A549 (cell line): ENCODE measurements around the gene TAF10. TPM values are rescaled to one million over a fixed set of nuclear protein-coding genes. Genes with fewer than 3 reads are reported as not detected.

Source experiments
- ATAC-seq, 2 experiments: fragments of 200-7000 bp in 1 of 2; fragments of >200 bp in 1 of 2; cut with Nextera tagmentation in 1 of 2; cut with Tn5 transposase in 1 of 2; 3 replicates each; pipeline versions ENCODE4 v1.8.0 to v1.9.1; 2018 to 2020; ENCODE audit warnings: mild to moderate bottlenecking in 1 of 2, moderate library complexity in 1 of 2
- CTCF ChIA-PET: fragments of 300-600 bp; sonication (Branson Sonifier 250); formaldehyde crosslinking; extraction: SDS; loops from one replicate; lab custom pipeline; 2021; ENCODE audit warnings: antibody characterized with exemption, inconsistent platforms; lab: Yijun Ruan, JAX
- POLR2A ChIA-PET: fragments of 350-600 bp; formaldehyde crosslinking; extraction: SDS; loops from one replicate; lab custom pipeline; 2021; ENCODE audit warnings: antibody characterized with exemption, inconsistent platforms; lab: Yijun Ruan, JAX
- DNase-seq, 2 experiments: peaks; one replicate each; pipeline versions ENCODE4 v3.0.0 to v3.0.0-alpha.2; 2011 to 2016; ENCODE audit warnings: low read depth in 1 of 2, low spot score in 1 of 2
- FAIRE-seq: peaks from 2 replicates; lab custom pipeline; 2011; peaks lifted over from hg19 to GRCh38; lab: Jason Lieb, UNC
- H3K27ac ChIP-seq, 2 experiments: fragments of >200 bp; sonication (Bioruptor Twin); formaldehyde crosslinking; 3 replicates each; pipeline ENCODE4 v1.5.1; 2016 to 2017
- H3K4me1 ChIP-seq: fragments of >200 bp; sonication (Bioruptor Twin); formaldehyde crosslinking; 3 replicates; pipeline ENCODE4 v1.6.1; 2016
- H3K4me2 ChIP-seq: fragments of >200 bp; sonication (Bioruptor Twin); formaldehyde crosslinking; 3 replicates; pipeline ENCODE4 v1.6.1; 2016
- H3K4me3 ChIP-seq: fragments of >200 bp; sonication (Bioruptor Twin); formaldehyde crosslinking; 3 replicates; pipeline ENCODE4 v1.5.1; 2016
- H3K9me3 ChIP-seq: fragments of >200 bp; sonication (Bioruptor Twin); formaldehyde crosslinking; 3 replicates; pipeline ENCODE4 v1.6.1; 2016
- BHLHE40 ChIP-seq: IDR thresholded peaks from 2 replicates; pipeline ENCODE4 v1.6.1; 2012; ENCODE audit warnings: low read depth, low read length, inconsistent platforms
- CBX8 ChIP-seq: fragments of 200-600 bp; sonication (generic); IDR thresholded peaks from 2 replicates; pipeline ENCODE4 v1.6.1; 2016
- CEBPB ChIP-seq, 2 experiments: fragments of >200 bp in 1 of 2; sonication (Bioruptor Twin) in 1 of 2; formaldehyde crosslinking in 1 of 2; IDR thresholded peaks; 2 replicates each; pipeline ENCODE4 v1.6.1; 2012 to 2016
- CHD2 ChIP-seq: fragments of 150-350 bp; IDR thresholded peaks from 2 replicates; pipeline ENCODE4 v1.6.1; 2014; ENCODE audit warnings: low read length; ENCODE audit not compliant: partially characterized antibody
- CHD4 ChIP-seq: fragments of 200-600 bp; sonication (generic); IDR thresholded peaks from 2 replicates; pipeline ENCODE4 v1.6.1; 2016; ENCODE audit warnings: antibody characterized with exemption, mild to moderate bottlenecking, borderline replicate concordance
- E2F6 ChIP-seq: IDR thresholded peaks from 2 replicates; pipeline ENCODE4 v1.6.1; 2012; ENCODE audit warnings: low read depth, borderline replicate concordance
- ESRRA ChIP-seq: fragments of 150-350 bp; IDR thresholded peaks from 2 replicates; pipeline ENCODE4 v1.6.1; 2014; ENCODE audit warnings: mild to moderate bottlenecking, low read length, borderline replicate concordance
- FOSB ChIP-seq: fragments of 250-450 bp; sonication (Bioruptor Pico); IDR thresholded peaks from 2 replicates; pipeline ENCODE4 v1.5.0; 2020; ENCODE audit warnings: mild to moderate bottlenecking, moderate library complexity
- FOXS1 ChIP-seq: fragments of 250-450 bp; sonication (Bioruptor Pico); IDR thresholded peaks from 2 replicates; pipeline ENCODE4 v1.5.0; 2020; ENCODE audit warnings: mild to moderate bottlenecking, moderate library complexity
- GATA3 ChIP-seq: IDR thresholded peaks from 2 replicates; pipeline ENCODE4 v1.6.1; 2012; ENCODE audit warnings: borderline replicate concordance
- HES2 ChIP-seq: fragments of >200 bp; sonication (Bioruptor Twin); formaldehyde crosslinking; IDR thresholded peaks from 2 replicates; pipeline ENCODE4 v1.6.1; 2016
- HOXA7 ChIP-seq: fragments of 250-450 bp; sonication (Bioruptor Pico); IDR thresholded peaks from 2 replicates; pipeline ENCODE4 v1.5.0; 2020; ENCODE audit warnings: mild to moderate bottlenecking, moderate library complexity
- JUN ChIP-seq, 2 experiments: fragments of >200 bp; sonication (Bioruptor Twin); formaldehyde crosslinking; IDR thresholded peaks; 2 replicates in 1 of 2; 3 replicates in 1 of 2; pipeline ENCODE4 v1.6.1; 2016 to 2017
- KDM1A ChIP-seq: fragments of 200-600 bp; sonication (generic); IDR thresholded peaks from 2 replicates; pipeline ENCODE4 v1.6.1; 2016; ENCODE audit warnings: low read depth, mild to moderate bottlenecking
- MAFK ChIP-seq: fragments of 450-650 bp; IDR thresholded peaks from 2 replicates; pipeline ENCODE4 v1.6.1; 2014; ENCODE audit not compliant: partially characterized antibody
- MAX ChIP-seq: IDR thresholded peaks from 2 replicates; pipeline ENCODE4 v1.6.1; 2012
- NFE2L2 ChIP-seq: fragments of 150-350 bp; conservative IDR thresholded peaks from 2 replicates; pipeline ENCODE4 v1.6.1; 2014; ENCODE audit warnings: low read length
- NPAS2 ChIP-seq: fragments of 250-450 bp; sonication (Bioruptor Pico); IDR thresholded peaks from 2 replicates; pipeline ENCODE4 v1.8.0; 2022; ENCODE audit warnings: mild to moderate bottlenecking, moderate library complexity, borderline replicate concordance
- NR3C1 ChIP-seq: fragments of >200 bp; sonication (Bioruptor Twin); formaldehyde crosslinking; IDR thresholded peaks from 3 replicates; pipeline ENCODE4 v1.6.1; 2017
- PBX3 ChIP-seq: IDR thresholded peaks from 2 replicates; pipeline ENCODE4 v1.6.1; 2012
- RARB ChIP-seq: fragments of 250-450 bp; sonication (Bioruptor Pico); IDR thresholded peaks from 2 replicates; pipeline ENCODE4 v1.8.0; 2021; ENCODE audit warnings: mild to moderate bottlenecking, moderate library complexity
- SMC3 ChIP-seq: fragments of >200 bp; sonication (Bioruptor Twin); formaldehyde crosslinking; IDR thresholded peaks from 3 replicates; pipeline ENCODE4 v1.6.1; 2018; ENCODE audit warnings: inconsistent platforms
- ZC3H11A ChIP-seq: fragments of 450-650 bp; IDR thresholded peaks from 2 replicates; pipeline ENCODE4 v1.6.1; 2014; ENCODE audit warnings: antibody characterized with exemption, mild to moderate bottlenecking
- ZFP36 ChIP-seq: fragments of 450-650 bp; IDR thresholded peaks from 2 replicates; pipeline ENCODE4 v1.6.1; 2014; ENCODE audit warnings: borderline replicate concordance; ENCODE audit not compliant: partially characterized antibody
- ZSCAN20 ChIP-seq: fragments of 250-450 bp; sonication (Bioruptor Pico); IDR thresholded peaks from 2 replicates; pipeline ENCODE4 v1.8.0; 2022; ENCODE audit warnings: mild to moderate bottlenecking, moderate library complexity
- WGBS: methylation state at CpG from one replicate; pipeline ENCODE4 v1.1.6; 2017; ENCODE audit errors: missing lambda C conversion rate; 5-methylcytosine and 5-hydroxymethylcytosine counted together
- polyA plus RNA-seq, 4 experiments: library from polyadenylated mRNA; depleted of rRNA in 3 of 4; stranded (reverse); fragments of >200 nt; fragmentation: RNase III in 1 of 4; extraction: RNeasy Plus Mini Kit Qiagen cat#74134 plus additional on column Dnase treatment in 1 of 4; gene quantifications; 2 replicates in 3 of 4; 3 replicates in 1 of 4; pipeline ENCODE4 v1.2.3, GENCODE V29; 2011 to 2017
- TF ChIP-seq, protein P1 (sequence below): fragments of >200 bp; sonication (Bioruptor Twin); formaldehyde crosslinking; IDR thresholded peaks from 3 replicates; pipeline ENCODE4 v1.6.1; 2016
- TF ChIP-seq, protein P2 (sequence below): fragments of 250-450 bp; sonication (Bioruptor Pico); IDR thresholded peaks from 2 replicates; pipeline ENCODE4 v1.5.0; 2021; ENCODE audit warnings: mild to moderate bottlenecking, moderate library complexity, borderline replicate concordance
- TF ChIP-seq, protein P3 (sequence below): fragments of 450-650 bp; IDR thresholded peaks from 2 replicates; pipeline ENCODE4 v1.6.1; 2014; ENCODE audit warnings: antibody characterized with exemption
- TF ChIP-seq, protein P4 (sequence below): fragments of 200-600 bp; sonication (generic); IDR thresholded peaks from 2 replicates; pipeline ENCODE4 v1.6.1; 2016; ENCODE audit warnings: antibody characterized with exemption, mild to moderate bottlenecking, moderate library complexity

Gene TAF10
- polyA plus RNA-seq, 2 of the 4 experiments (the other 2 are of a cell fraction), result 135 to 174 TPM

- CTCF ChIA-PET, result interaction anchor here (1.1 to 4.3 kb wide), 5 partner anchors 10 to 252 kb away, joined by 3 to 27 read pairs (median 4); partner anchors contain the start of gene MRPL17
- Histone ChIP-seq H3K4me3 (no peak overlapping the region), H3K4me1 (peaks cover 28% of the 10 kb centered on the region), H3K27ac (no peak overlapping the region), H3K9me3 (no peaks in the 10 kb centered on the region), H3K4me2 (no peak overlapping the region)
- FAIRE-seq (no peak), DNase-seq (no peak), ATAC-seq (no peak)
- POLR2A ChIA-PET, result no interaction called here
- TF ChIP-seq FOSB (CRISPR knock-in tag) (no peak), HOXA7 (no peak), MAFK (no peak), CEBPB (IDR thresholded peaks at IDR 0.05) (no peak), NFE2L2 (no peak), ZFP36 (no peak), PBX3 (no peak), HES2 (no peak), RARB (CRISPR knock-in tag) (no peak), CHD2 (no peak), CBX8 (no peak), MAX (no peak), FOXS1 (CRISPR knock-in tag) (no peak)
- TF ChIP-seq, protein P1, sequence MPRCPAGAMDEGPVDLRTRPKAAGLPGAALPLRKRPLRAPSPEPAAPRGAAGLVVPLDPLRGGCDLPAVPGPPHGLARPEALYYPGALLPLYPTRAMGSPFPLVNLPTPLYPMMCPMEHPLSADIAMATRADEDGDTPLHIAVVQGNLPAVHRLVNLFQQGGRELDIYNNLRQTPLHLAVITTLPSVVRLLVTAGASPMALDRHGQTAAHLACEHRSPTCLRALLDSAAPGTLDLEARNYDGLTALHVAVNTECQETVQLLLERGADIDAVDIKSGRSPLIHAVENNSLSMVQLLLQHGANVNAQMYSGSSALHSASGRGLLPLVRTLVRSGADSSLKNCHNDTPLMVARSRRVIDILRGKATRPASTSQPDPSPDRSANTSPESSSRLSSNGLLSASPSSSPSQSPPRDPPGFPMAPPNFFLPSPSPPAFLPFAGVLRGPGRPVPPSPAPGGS, result no peak
- TF ChIP-seq, protein P2, sequence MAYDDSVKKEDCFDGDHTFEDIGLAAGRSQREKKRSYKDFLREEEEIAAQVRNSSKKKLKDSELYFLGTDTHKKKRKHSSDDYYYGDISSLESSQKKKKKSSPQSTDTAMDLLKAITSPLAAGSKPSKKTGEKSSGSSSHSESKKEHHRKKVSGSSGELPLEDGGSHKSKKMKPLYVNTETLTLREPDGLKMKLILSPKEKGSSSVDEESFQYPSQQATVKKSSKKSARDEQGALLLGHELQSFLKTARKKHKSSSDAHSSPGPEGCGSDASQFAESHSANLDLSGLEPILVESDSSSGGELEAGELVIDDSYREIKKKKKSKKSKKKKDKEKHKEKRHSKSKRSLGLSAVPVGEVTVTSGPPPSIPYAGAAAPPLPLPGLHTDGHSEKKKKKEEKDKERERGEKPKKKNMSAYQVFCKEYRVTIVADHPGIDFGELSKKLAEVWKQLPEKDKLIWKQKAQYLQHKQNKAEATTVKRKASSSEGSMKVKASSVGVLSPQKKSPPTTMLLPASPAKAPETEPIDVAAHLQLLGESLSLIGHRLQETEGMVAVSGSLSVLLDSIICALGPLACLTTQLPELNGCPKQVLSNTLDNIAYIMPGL (CRISPR knock-in tag), result no peak
- 89% methylated on average over 5 of the region's 5 CpGs for WGBS
Measured at GRCh38 chr11:6615046-6615445, 3.0 kb upstream of the TAF10 start.

GRCh38 chr11:6614446-6614845 lies 2.4 kb upstream of the TAF10 start:
- H3K9me3 ChIP-seq, result no peaks in the 10 kb centered on the region
- FAIRE-seq, result no peak
- H3K4me2 ChIP-seq, result no peak overlapping the region
- no peak for ATAC-seq
- ChIA-PET POLR2A (no interaction called here), CTCF (interaction anchor here (1.1 to 4.3 kb wide), 4 partner anchors 10 to 252 kb away, joined by 3 to 27 read pairs (median 4); partner anchors contain the start of gene MRPL17)
- no peak overlapping the region for H3K4me3 ChIP-seq
- 70% methylated on average over 2 of the region's 2 CpGs for WGBS
- DNase-seq, result no peak
- no peak overlapping the region for H3K27ac ChIP-seq
- peaks cover 23% of the 10 kb centered on the region for H3K4me1 ChIP-seq
- TF ChIP-seq SMC3, result no peak
- TF ChIP-seq NPAS2 (CRISPR knock-in tag), result no peak
- TF ChIP-seq, protein P3, sequence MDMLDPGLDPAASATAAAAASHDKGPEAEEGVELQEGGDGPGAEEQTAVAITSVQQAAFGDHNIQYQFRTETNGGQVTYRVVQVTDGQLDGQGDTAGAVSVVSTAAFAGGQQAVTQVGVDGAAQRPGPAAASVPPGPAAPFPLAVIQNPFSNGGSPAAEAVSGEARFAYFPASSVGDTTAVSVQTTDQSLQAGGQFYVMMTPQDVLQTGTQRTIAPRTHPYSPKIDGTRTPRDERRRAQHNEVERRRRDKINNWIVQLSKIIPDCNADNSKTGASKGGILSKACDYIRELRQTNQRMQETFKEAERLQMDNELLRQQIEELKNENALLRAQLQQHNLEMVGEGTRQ, result no peak
- no peak for TF ChIP-seq CHD2
- no peak for TF ChIP-seq JUN (IDR thresholded peaks at IDR 0.05)
- no peak for TF ChIP-seq MAX
- TF ChIP-seq RARB (CRISPR knock-in tag), result no peak
- TF ChIP-seq FOXS1 (CRISPR knock-in tag), result no peak
- no peak for TF ChIP-seq BHLHE40
- no peak for TF ChIP-seq GATA3
- no peak for TF ChIP-seq CHD4
- TF ChIP-seq ESRRA, result no peak
- no peak for TF ChIP-seq KDM1A
- no peak for TF ChIP-seq E2F6
- TF ChIP-seq, protein P4, sequence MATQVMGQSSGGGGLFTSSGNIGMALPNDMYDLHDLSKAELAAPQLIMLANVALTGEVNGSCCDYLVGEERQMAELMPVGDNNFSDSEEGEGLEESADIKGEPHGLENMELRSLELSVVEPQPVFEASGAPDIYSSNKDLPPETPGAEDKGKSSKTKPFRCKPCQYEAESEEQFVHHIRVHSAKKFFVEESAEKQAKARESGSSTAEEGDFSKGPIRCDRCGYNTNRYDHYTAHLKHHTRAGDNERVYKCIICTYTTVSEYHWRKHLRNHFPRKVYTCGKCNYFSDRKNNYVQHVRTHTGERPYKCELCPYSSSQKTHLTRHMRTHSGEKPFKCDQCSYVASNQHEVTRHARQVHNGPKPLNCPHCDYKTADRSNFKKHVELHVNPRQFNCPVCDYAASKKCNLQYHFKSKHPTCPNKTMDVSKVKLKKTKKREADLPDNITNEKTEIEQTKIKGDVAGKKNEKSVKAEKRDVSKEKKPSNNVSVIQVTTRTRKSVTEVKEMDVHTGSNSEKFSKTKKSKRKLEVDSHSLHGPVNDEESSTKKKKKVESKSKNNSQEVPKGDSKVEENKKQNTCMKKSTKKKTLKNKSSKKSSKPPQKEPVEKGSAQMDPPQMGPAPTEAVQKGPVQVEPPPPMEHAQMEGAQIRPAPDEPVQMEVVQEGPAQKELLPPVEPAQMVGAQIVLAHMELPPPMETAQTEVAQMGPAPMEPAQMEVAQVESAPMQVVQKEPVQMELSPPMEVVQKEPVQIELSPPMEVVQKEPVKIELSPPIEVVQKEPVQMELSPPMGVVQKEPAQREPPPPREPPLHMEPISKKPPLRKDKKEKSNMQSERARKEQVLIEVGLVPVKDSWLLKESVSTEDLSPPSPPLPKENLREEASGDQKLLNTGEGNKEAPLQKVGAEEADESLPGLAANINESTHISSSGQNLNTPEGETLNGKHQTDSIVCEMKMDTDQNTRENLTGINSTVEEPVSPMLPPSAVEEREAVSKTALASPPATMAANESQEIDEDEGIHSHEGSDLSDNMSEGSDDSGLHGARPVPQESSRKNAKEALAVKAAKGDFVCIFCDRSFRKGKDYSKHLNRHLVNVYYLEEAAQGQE, result no peak
- no peak for TF ChIP-seq NR3C1
- TF ChIP-seq ZSCAN20 (CRISPR knock-in tag), result no peak
- no peak for TF ChIP-seq ZC3H11A
